Endothelial cell of umbilical vein (primary cell): Measurements from ENCODE around the gene URM1. TPM values are rescaled to one million over a fixed set of nuclear protein-coding genes. Genes with fewer than 3 reads are reported as not detected.

Source experiments
- BruUV-seq: library from RNA; stranded (reverse); fragments of 400-500 nt; replicated peaks from 2 replicates; lab custom pipeline; 2021; lab: Mats Ljungman, UMichigan
- CTCF ChIA-PET: fragments of 300-600, 350-600 bp; sonication (Branson Sonifier 250); formaldehyde crosslinking; loops from one replicate; lab custom pipeline; 2021; ENCODE audit warnings: antibody characterized with exemption, inconsistent platforms; lab: Charles Lee
- POLR2A ChIA-PET: fragments of 300-600, 350-600 bp; sonication (Branson Sonifier 250); formaldehyde crosslinking; loops from one replicate; lab custom pipeline; 2021; ENCODE audit warnings: antibody characterized with exemption, inconsistent platforms; lab: Charles Lee
- DNase-seq: peaks from one replicate; pipeline ENCODE4 v3.0.0-alpha.2; 2011; ENCODE audit warnings: low read depth, low spot score
- FAIRE-seq: peaks from 2 replicates; lab custom pipeline; 2011; peaks lifted over from hg19 to GRCh38; lab: Jason Lieb, UNC
- H2AFZ ChIP-seq: 2 replicates; pipeline ENCODE4 v1.6.0; 2012; ENCODE audit warnings: low read depth, low read length, control low read depth, inconsistent platforms
- H3K27ac ChIP-seq: 2 replicates; pipeline ENCODE4 v1.5.1; 2011; ENCODE audit warnings: low read depth, mild to moderate bottlenecking, control low read depth, low read length, moderate library complexity; ENCODE audit not compliant: insufficient read depth
- H3K27me3 ChIP-seq, 2 experiments: 2 replicates each; pipeline versions ENCODE4 v1.6.0 to v1.6.1; 2011; ENCODE audit warnings: low read length in 2 of 2, mixed read lengths in 1 of 2; ENCODE audit not compliant: control insufficient read depth in 2 of 2, insufficient read depth in 2 of 2
- H3K36me3 ChIP-seq, 2 experiments: 2 replicates in 1 of 2; 3 replicates in 1 of 2; pipeline ENCODE4 v1.5.1; 2011; ENCODE audit warnings: low read length in 2 of 2, mild to moderate bottlenecking in 1 of 2, moderate library complexity in 1 of 2; ENCODE audit not compliant: control insufficient read depth in 2 of 2, insufficient read depth in 2 of 2; ENCODE audit errors: extremely low read depth in 1 of 2
- H3K4me1 ChIP-seq: 3 replicates; pipeline ENCODE4 v1.5.1; 2011; ENCODE audit warnings: mild to moderate bottlenecking, low read length; ENCODE audit not compliant: control insufficient read depth, insufficient read depth; ENCODE audit errors: extremely low read depth
- H3K4me2 ChIP-seq: 2 replicates; pipeline ENCODE4 v1.6.1; 2011; ENCODE audit warnings: low read length, control low read depth, mixed read lengths; ENCODE audit not compliant: insufficient read depth
- H3K4me3 ChIP-seq, 3 experiments: fragments of 200-600 bp in 1 of 3; sonication (generic), shearing (Covaris generic) in 1 of 3; replicated peaks in 1 of 3; 2 replicates each; pipeline ENCODE4 v1.5.1; 2011 to 2016; ENCODE audit warnings: control low read depth in 3 of 3, low read length in 3 of 3, mild to moderate bottlenecking in 2 of 3, inconsistent platforms in 1 of 3, low read depth in 1 of 3, moderate library complexity in 1 of 3; ENCODE audit not compliant: insufficient read depth in 1 of 3
- H3K79me2 ChIP-seq: 2 replicates; pipeline ENCODE4 v1.6.0; 2012; ENCODE audit warnings: low read length, inconsistent platforms; ENCODE audit not compliant: control insufficient read depth, insufficient read depth
- H3K9ac ChIP-seq: replicated peaks from 2 replicates; pipeline ENCODE3; 2011; ENCODE audit warnings: low read length, control low read depth; ENCODE audit not compliant: insufficient read depth; ENCODE audit errors: extremely low read depth
- H3K9me1 ChIP-seq: replicated peaks from 3 replicates; pipeline ENCODE4 v1.6.0; 2011; ENCODE audit warnings: mild to moderate bottlenecking, low read length; ENCODE audit not compliant: control insufficient read depth, insufficient read depth; ENCODE audit errors: extremely low read depth
- H3K9me3 ChIP-seq: replicated peaks from 2 replicates; pipeline ENCODE4 v1.5.1; 2012; ENCODE audit warnings: low read length, inconsistent platforms; ENCODE audit not compliant: control insufficient read depth, insufficient read depth
- H4K20me1 ChIP-seq: replicated peaks from 2 replicates; pipeline ENCODE3; 2011; ENCODE audit warnings: mild to moderate bottlenecking, low read length; ENCODE audit not compliant: control insufficient read depth, insufficient read depth; ENCODE audit errors: extremely low read depth
- CTCF ChIP-seq, 2 donors: IDR thresholded peaks; 1 replicate in 1 of 2; 2 replicates in 1 of 2; pipeline ENCODE4 v1.5.1; 2011; ENCODE audit warnings: low read length in 2 of 2, mild to moderate bottlenecking in 2 of 2, moderate library complexity in 2 of 2, control low read depth in 1 of 2, inconsistent platforms in 1 of 2, low read depth in 1 of 2; ENCODE audit not compliant: insufficient read depth in 1 of 2; ENCODE audit errors: extremely low read depth in 1 of 2
- EZH2 ChIP-seq: IDR thresholded peaks from 2 replicates; pipeline ENCODE4 v1.6.1; 2012; ENCODE audit warnings: borderline replicate concordance, low read depth, mild to moderate bottlenecking, moderate library complexity, low read length, inconsistent platforms; ENCODE audit not compliant: severe bottlenecking
- FOS ChIP-seq: IDR thresholded peaks from 2 replicates; pipeline ENCODE4 v1.6.1; 2011; ENCODE audit warnings: mild to moderate bottlenecking, low read length, moderate library complexity, borderline replicate concordance; ENCODE audit not compliant: insufficient read depth
- GATA2 ChIP-seq: IDR thresholded peaks from 2 replicates; pipeline ENCODE4 v1.7.0; 2011; ENCODE audit warnings: low read depth, mild to moderate bottlenecking, moderate library complexity, mixed read lengths, low read length; ENCODE audit not compliant: insufficient read length, insufficient read depth
- JUN ChIP-seq: IDR thresholded peaks from 2 replicates; pipeline ENCODE4 v1.6.1; 2011; ENCODE audit warnings: borderline replicate concordance, low read depth; ENCODE audit not compliant: insufficient read length, insufficient read depth
- MAX ChIP-seq: IDR thresholded peaks from 2 replicates; pipeline ENCODE4 v1.6.1; 2011; ENCODE audit not compliant: insufficient read depth, insufficient read length
- MYC ChIP-seq: IDR thresholded peaks from one replicate; pipeline ENCODE4 v1.6.1; 2011; ENCODE audit warnings: mild to moderate bottlenecking, low read depth, low read length
- POLR2A ChIP-seq: IDR thresholded peaks from 2 replicates; pipeline ENCODE4 v1.6.1; 2012; ENCODE audit warnings: low read depth, mild to moderate bottlenecking, control low read depth, low read length
- POLR2AphosphoS5 ChIP-seq: IDR thresholded peaks from 2 replicates; pipeline ENCODE4 v1.6.1; 2012; ENCODE audit warnings: low read depth, mild to moderate bottlenecking, control low read depth, low read length, moderate library complexity; ENCODE audit not compliant: insufficient read depth
- dilution Hi-C: fragments of 300-500 bp; cut with MboI; formaldehyde crosslinking; loops from one replicate; pipeline ENCODE4 v1.15.0; 2019; ENCODE audit warnings: low sequenced_read_pairs; ENCODE audit not compliant: extremely low pct_ligation_motif_present
- intact Hi-C: fragments of 100-400 bp; cut with micrococcal nuclease; formaldehyde crosslinking; loops from one replicate; pipeline ENCODE4 v1.10.0; 2022
- polyA plus RNA-seq, 4 experiments: library from polyadenylated mRNA; depleted of rRNA in 3 of 4; stranded (reverse) in 3 of 4; unstranded in 1 of 4; fragments of >200 nt; gene quantifications; 2 replicates each; pipeline versions ENCODE4 v1.2.1 to v1.2.3, GENCODE V29; 2011 to 2012; ENCODE audit warnings: missing spikeins in 1 of 4
- total RNA-seq: library from RNA; stranded (reverse); gene quantifications from 2 replicates; pipeline ENCODE4 v1.2.3, GENCODE V29; 2021

Gene URM1
- total and polyA plus RNA-seq, 2 donors (not counting 3 experiments of a cell fraction or from before 2014, with no cell fraction given) = 86.5 to 100 TPM

- TF ChIP-seq MYC (no peak), JUN (no peak), MAX (no peak), FOS (no peak), EZH2 (no peak), CTCF (IDR thresholded peaks at IDR 0.05; ENCODE audit: extremely low read depth in 1 of 2, insufficient read depth in 1 of 2, low read depth in 1 of 2, low read length in 2 of 2) (no peak), POLR2A (no peak), GATA2 (no peak), POLR2AphosphoS5 (no peak)
- H3K4me2 ChIP-seq = peak overlapping the region; percentile 50
Measured at GRCh38 chr9:128396970-128397613, 25.9 kb downstream of the URM1 start.

More at GRCh38 chr9:128396970-128397613, 25.9 kb downstream of the URM1 start:
- Histone ChIP-seq H3K9me1 (no peaks in the 10 kb centered on the region), H3K4me1 (peaks cover 5% of the 10 kb centered on the region), H3K9ac (no peak overlapping the region), H3K27me3 (no peaks in the 10 kb centered on the region), H3K9me3 (no peaks in the 10 kb centered on the region), H2AFZ (peak overlapping the region; percentile 57), H3K27ac (no peak overlapping the region), H3K36me3 (peaks cover 0 to 2% of the 10 kb centered on the region in 2 experiments), H4K20me1 (no peaks in the 10 kb centered on the region), H3K4me3 (peak overlapping the region in 1 of 3 experiments; percentile 8), H3K79me2 (no peaks in the 10 kb centered on the region)
- DNase-seq = peak; percentile 24
- intact Hi-C loops = no loop called here
- dilution Hi-C loops = no loop called here
- ChIA-PET CTCF (interaction anchor here (0.6 to 3.3 kb wide), 7 partner anchors 10 to 102 kb away, joined by 3 to 14 read pairs (median 6); partner anchors contain the start of genes CERCAM and URM1), POLR2A (interaction anchor here (0.7 kb wide), 1 partner anchor 33 kb away, joined by 5 read pairs; no protein-coding TSS in a partner anchor)
- FAIRE-seq = peak; percentile 64
- BruUV-seq = no TSS peak
